Parathyroid adenoma (tissue), 2 donors: Measurements from ENCODE around the gene EDC3.

ENCODE experiments used
- H2AFZ ChIP-seq: fragments of 300-600 bp; sonication (generic); one replicate; pipeline ENCODE4 v1.7.0; 2017; ENCODE audit warnings: antibody characterized with exemption, mild to moderate bottlenecking
- H3K27ac ChIP-seq: fragments of 300-600 bp; sonication (generic); one replicate; pipeline ENCODE4 v1.7.0; 2017
- H3K27me3 ChIP-seq: fragments of 300-600 bp; sonication (generic); one replicate; pipeline ENCODE4 v1.7.0; 2017; ENCODE audit warnings: low read length; ENCODE audit not compliant: control insufficient read depth, insufficient read depth
- H3K36me3 ChIP-seq: fragments of 300-600 bp; sonication (generic); one replicate; pipeline ENCODE4 v1.7.0; 2017; ENCODE audit warnings: low read length; ENCODE audit not compliant: control insufficient read depth, insufficient read depth
- H3K4me1 ChIP-seq: fragments of 300-600 bp; sonication (generic); one replicate; pipeline ENCODE4 v1.7.0; 2017; ENCODE audit warnings: control low read depth
- H3K4me2 ChIP-seq: fragments of 300-600 bp; sonication (generic); one replicate; pipeline ENCODE4 v1.7.0; 2017; ENCODE audit warnings: low read length
- H3K4me3 ChIP-seq: fragments of 300-600 bp; sonication (generic); one replicate; pipeline ENCODE4 v1.7.0; 2017; ENCODE audit warnings: low read depth, low read length
- H3K79me2 ChIP-seq: fragments of 300-600 bp; sonication (generic); one replicate; pipeline ENCODE4 v1.7.0; 2017; ENCODE audit warnings: control low read depth
- H3K9ac ChIP-seq: fragments of 300-600 bp; sonication (generic); one replicate; pipeline ENCODE4 v1.7.0; 2017; ENCODE audit warnings: mild to moderate bottlenecking
- H3K9me3 ChIP-seq: fragments of 300-600 bp; sonication (generic); one replicate; pipeline ENCODE4 v1.7.0; 2017; ENCODE audit warnings: low read length; ENCODE audit not compliant: control insufficient read depth
- TF ChIP-seq, protein P1 (sequence below): fragments of 300-600 bp; sonication (generic); IDR thresholded peaks from one replicate; pipeline ENCODE4 v1.7.0; 2017; ENCODE audit warnings: antibody characterized with exemption, mild to moderate bottlenecking
- donor health status: primary hyperparathyroidism.

The EDC3 gene

DNA sequence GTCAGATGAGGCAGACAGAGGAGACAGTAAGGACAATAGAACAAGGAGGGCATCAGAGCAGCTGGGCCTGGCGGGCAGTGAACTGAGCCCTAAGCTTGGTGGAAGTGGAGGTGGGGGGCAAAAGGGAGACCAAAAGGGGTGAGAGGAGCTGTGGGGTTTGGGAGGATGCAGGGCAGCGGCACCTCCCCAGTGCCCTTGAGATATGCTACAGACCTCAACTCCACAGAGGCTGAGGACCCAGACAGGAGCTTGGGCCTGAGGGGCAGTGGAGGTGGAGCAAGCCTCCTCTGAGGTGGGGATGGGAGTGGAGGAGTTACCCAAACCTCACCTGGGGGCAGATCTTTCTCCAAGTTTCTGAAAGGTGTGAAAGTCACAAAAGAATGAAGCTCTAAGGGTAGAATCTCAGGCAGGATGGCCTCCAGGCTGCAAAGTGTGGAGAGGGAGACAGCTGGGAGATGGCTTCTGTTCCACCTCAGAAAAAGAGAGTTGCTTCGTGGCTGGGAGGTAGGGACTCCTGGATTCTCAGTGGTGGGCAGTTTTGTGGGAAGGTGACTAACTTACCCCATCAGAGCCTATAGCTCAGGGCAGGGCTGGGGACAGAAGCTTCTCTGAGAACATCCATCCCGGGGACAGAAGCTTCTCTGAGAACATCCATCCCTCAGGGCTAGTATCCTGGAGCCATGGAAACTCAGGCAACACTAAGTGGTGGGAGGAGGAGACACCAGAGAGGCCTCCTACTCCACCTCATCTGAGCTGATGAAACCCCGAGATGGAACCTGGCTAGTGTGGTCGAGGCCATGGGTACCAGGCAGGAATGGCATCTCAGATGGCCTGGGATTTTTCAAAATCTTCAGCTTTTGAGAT lies 82.5 kb downstream of the EDC3 start:
- Histone ChIP-seq H3K27ac (no peak overlapping the region), H3K36me3 (no peaks in the 10 kb centered on the region), H3K4me1 (peaks cover 12% of the 10 kb centered on the region), H3K9ac (no peak overlapping the region), H3K4me2 (no peak overlapping the region), H3K9me3 (no peaks in the 10 kb centered on the region), H2AFZ (no peak overlapping the region), H3K4me3 (no peak overlapping the region), H3K27me3 (no peaks in the 10 kb centered on the region), H3K79me2 (peaks cover 16% of the 10 kb centered on the region)
- TF ChIP-seq, protein P1, sequence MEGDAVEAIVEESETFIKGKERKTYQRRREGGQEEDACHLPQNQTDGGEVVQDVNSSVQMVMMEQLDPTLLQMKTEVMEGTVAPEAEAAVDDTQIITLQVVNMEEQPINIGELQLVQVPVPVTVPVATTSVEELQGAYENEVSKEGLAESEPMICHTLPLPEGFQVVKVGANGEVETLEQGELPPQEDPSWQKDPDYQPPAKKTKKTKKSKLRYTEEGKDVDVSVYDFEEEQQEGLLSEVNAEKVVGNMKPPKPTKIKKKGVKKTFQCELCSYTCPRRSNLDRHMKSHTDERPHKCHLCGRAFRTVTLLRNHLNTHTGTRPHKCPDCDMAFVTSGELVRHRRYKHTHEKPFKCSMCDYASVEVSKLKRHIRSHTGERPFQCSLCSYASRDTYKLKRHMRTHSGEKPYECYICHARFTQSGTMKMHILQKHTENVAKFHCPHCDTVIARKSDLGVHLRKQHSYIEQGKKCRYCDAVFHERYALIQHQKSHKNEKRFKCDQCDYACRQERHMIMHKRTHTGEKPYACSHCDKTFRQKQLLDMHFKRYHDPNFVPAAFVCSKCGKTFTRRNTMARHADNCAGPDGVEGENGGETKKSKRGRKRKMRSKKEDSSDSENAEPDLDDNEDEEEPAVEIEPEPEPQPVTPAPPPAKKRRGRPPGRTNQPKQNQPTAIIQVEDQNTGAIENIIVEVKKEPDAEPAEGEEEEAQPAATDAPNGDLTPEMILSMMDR: no peak

GRCh38 chr15:74612677-74613076 lies 83.1 kb downstream of the EDC3 start:
- H3K27me3 ChIP-seq: no peaks in the 10 kb centered on the region
- no peak overlapping the region for H3K9ac ChIP-seq
- no peaks in the 10 kb centered on the region for H3K36me3 ChIP-seq
- no peak overlapping the region for H2AFZ ChIP-seq
- TF ChIP-seq, protein P1: no peak
- H3K4me1 ChIP-seq: peaks cover 10% of the 10 kb centered on the region
- no peaks in the 10 kb centered on the region for H3K9me3 ChIP-seq
- peaks cover 11% of the 10 kb centered on the region for H3K79me2 ChIP-seq
- H3K4me3 ChIP-seq: no peak overlapping the region
- no peak overlapping the region for H3K4me2 ChIP-seq
- H3K27ac ChIP-seq: no peak overlapping the region

- Histone ChIP-seq H3K4me3 (no peak overlapping the region), H3K27ac (no peak overlapping the region), H3K4me1 (peaks cover 1% of the 10 kb centered on the region), H3K9me3 (no peaks in the 10 kb centered on the region), H2AFZ (no peak overlapping the region), H3K27me3 (no peaks in the 10 kb centered on the region), H3K4me2 (no peak overlapping the region), H3K9ac (no peak overlapping the region), H3K79me2 (peaks cover 3% of the 10 kb centered on the region), H3K36me3 (no peaks in the 10 kb centered on the region)
- TF ChIP-seq, protein P1: no peak
Measured at GRCh38 chr15:74611834-74612233, 84.0 kb downstream of the EDC3 start.

GRCh38 chr15:74611341-74611740 lies 84.5 kb downstream of the EDC3 start:
- Histone ChIP-seq H3K36me3 (no peaks in the 10 kb centered on the region), H3K9me3 (no peaks in the 10 kb centered on the region), H3K27ac (no peak overlapping the region), H3K79me2 (peaks cover 3% of the 10 kb centered on the region), H3K4me2 (no peak overlapping the region), H2AFZ (no peak overlapping the region), H3K27me3 (no peaks in the 10 kb centered on the region), H3K4me1 (no peaks in the 10 kb centered on the region), H3K4me3 (no peak overlapping the region), H3K9ac (no peak overlapping the region)
- TF ChIP-seq, protein P1: no peak
